Measurements from ENCODE around the gene GYS1. TPM values are rescaled to one million over a fixed set of nuclear protein-coding genes. Genes with fewer than 3 reads are reported as not detected.

Gene GYS1
- total RNA-seq, 1 donor from 2014 or later, result 62.1 TPM

GRCh38 chr19:48975947-48976847 lies 16.9 kb downstream of the GYS1 start:
- DNase-seq (ENCODE audit: extremely low spot score, unreplicated experiment), result no peak
- H3K27ac Mint-ChIP-seq, result no peak overlapping the region
- TF ChIP-seq CTCF (conservative IDR thresholded peaks at IDR 0.05), result no peak
- no peak overlapping the region for H3K4me3 Mint-ChIP-seq
- no peaks in the 10 kb centered on the region for H3K9me3 Mint-ChIP-seq
- peaks cover 15% of the 10 kb centered on the region for H3K36me3 Mint-ChIP-seq
- peaks cover 5% of the 10 kb centered on the region for H3K4me1 Mint-ChIP-seq (ENCODE audit: unreplicated experiment)
- H3K27me3 Mint-ChIP-seq, result no peaks in the 10 kb centered on the region

GRCh38 chr19:48970923-48971395 lies 22.1 kb downstream of the GYS1 start:
- Mint-ChIP-seq H3K4me1 (ENCODE audit: unreplicated experiment) (peaks cover 8% of the 10 kb centered on the region), H3K27me3 (no peaks in the 10 kb centered on the region), H3K4me3 (no peak overlapping the region), H3K36me3 (peaks cover 19% of the 10 kb centered on the region), H3K27ac (peak overlapping the region; percentile 10), H3K9me3 (no peaks in the 10 kb centered on the region)
- peak; percentile 96 for TF ChIP-seq CTCF (conservative IDR thresholded peaks at IDR 0.05)
- peak; percentile 84 for DNase-seq (ENCODE audit: extremely low spot score, unreplicated experiment)

- no peak for DNase-seq (ENCODE audit: extremely low spot score, unreplicated experiment)
- Mint-ChIP-seq H3K27ac (no peak overlapping the region), H3K36me3 (peaks cover 23% of the 10 kb centered on the region), H3K4me3 (no peak overlapping the region), H3K27me3 (peaks cover 1% of the 10 kb centered on the region), H3K4me1 (ENCODE audit: unreplicated experiment) (peaks cover 10% of the 10 kb centered on the region), H3K9me3 (no peaks in the 10 kb centered on the region)
- no peak for TF ChIP-seq CTCF (conservative IDR thresholded peaks at IDR 0.05)
Measured at GRCh38 chr19:48970139-48970766, 22.9 kb downstream of the GYS1 start.

DNA sequence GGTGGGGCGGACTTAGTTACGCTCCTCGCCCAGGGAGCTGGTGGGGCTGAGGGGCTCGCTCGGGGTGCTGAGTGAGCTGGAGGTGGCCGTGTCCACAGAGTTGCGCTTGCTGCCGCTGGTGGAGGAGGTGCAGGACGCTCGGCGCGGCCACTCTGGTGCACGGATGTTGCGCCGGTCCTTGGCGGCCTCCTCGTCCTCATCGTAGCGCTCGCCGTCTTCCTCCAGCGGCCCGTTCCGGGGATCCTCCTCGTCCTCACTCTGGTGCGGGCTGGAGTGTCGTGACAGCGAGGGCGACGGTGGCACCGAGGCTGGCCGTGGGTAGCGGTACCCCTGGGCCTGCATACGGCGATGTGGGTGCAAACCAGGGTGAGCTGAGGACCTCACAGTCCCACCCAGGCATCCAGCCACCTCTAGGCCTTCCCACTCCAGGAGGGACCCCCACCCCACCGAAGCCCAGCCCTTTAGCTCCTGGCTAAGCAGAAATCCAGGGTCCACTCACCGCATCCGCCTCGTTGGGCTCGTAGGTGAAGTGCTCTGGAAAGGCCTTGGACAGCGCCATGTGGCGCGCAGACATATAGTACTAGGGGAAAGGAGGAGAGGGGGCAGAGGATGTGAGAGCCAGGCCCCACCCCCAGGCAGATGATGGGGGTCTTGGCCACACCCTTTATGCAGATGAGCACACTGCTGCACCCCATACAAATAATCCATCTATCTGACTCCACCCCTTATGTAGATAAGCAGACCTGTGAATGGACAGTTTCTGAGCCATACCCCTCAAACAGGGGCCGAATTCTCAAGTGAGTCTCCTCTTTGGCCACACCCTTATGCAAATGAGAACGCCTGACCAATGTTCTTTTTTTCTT lies 23.6 kb downstream of the GYS1 start:
- H3K27me3 Mint-ChIP-seq, result peaks cover 3% of the 10 kb centered on the region
- no peak for TF ChIP-seq CTCF (conservative IDR thresholded peaks at IDR 0.05)
- peaks cover 13% of the 10 kb centered on the region for H3K4me1 Mint-ChIP-seq (ENCODE audit: unreplicated experiment)
- no peak for DNase-seq (ENCODE audit: extremely low spot score, unreplicated experiment)
- H3K36me3 Mint-ChIP-seq, result peaks cover 23% of the 10 kb centered on the region
- H3K4me3 Mint-ChIP-seq, result no peak overlapping the region
- no peak overlapping the region for H3K27ac Mint-ChIP-seq
- H3K9me3 Mint-ChIP-seq, result no peaks in the 10 kb centered on the region

- no peak for TF ChIP-seq CTCF (conservative IDR thresholded peaks at IDR 0.05)
- Mint-ChIP-seq H3K36me3 (peaks cover 23% of the 10 kb centered on the region), H3K27ac (no peak overlapping the region)
Measured at GRCh38 chr19:48968813-48969218, 24.3 kb downstream of the GYS1 start.

More at GRCh38 chr19:48968813-48969218, 24.3 kb downstream of the GYS1 start:
- H3K4me1 Mint-ChIP-seq (ENCODE audit: unreplicated experiment), result peaks cover 20% of the 10 kb centered on the region
- no peaks in the 10 kb centered on the region for H3K9me3 Mint-ChIP-seq
- DNase-seq (ENCODE audit: extremely low spot score, unreplicated experiment), result no peak
- H3K27me3 Mint-ChIP-seq, result peaks cover 3% of the 10 kb centered on the region
- H3K4me3 Mint-ChIP-seq, result no peak overlapping the region

Data from type B pancreatic cell (in vitro differentiated cells).